ENCODE results near the gene HERC2.

DNA sequence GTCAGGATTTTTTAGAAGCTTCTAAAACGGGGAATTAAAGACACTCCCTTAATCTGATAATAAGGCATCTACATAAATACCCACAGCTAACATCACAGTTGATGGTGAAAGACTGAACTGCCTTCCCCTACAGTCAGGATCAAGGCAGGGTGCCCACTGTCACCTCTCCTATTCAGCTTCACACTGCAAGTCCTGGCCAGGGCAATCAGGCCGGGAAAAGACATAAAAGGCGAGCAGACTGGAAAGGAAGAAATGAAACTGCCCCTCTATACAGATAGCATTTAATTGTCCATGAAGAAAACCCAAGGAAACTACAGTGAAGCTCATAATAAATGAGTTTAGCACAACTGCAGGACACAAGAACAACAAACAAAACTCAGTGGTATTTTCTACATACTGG, 61.7 kb downstream of the HERC2 start:
- TF ChIP-seq, protein P1, sequence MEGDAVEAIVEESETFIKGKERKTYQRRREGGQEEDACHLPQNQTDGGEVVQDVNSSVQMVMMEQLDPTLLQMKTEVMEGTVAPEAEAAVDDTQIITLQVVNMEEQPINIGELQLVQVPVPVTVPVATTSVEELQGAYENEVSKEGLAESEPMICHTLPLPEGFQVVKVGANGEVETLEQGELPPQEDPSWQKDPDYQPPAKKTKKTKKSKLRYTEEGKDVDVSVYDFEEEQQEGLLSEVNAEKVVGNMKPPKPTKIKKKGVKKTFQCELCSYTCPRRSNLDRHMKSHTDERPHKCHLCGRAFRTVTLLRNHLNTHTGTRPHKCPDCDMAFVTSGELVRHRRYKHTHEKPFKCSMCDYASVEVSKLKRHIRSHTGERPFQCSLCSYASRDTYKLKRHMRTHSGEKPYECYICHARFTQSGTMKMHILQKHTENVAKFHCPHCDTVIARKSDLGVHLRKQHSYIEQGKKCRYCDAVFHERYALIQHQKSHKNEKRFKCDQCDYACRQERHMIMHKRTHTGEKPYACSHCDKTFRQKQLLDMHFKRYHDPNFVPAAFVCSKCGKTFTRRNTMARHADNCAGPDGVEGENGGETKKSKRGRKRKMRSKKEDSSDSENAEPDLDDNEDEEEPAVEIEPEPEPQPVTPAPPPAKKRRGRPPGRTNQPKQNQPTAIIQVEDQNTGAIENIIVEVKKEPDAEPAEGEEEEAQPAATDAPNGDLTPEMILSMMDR (IDR thresholded peaks at IDR 0.05): no peak
- TF ChIP-seq POLR2A (IDR thresholded peaks at IDR 0.05) (no peak), EP300 (IDR thresholded peaks at IDR 0.05) (no peak)

Data from ovary (tissue), 3 donors.